ENCODE measurements around the gene EFNA3.

DNA sequence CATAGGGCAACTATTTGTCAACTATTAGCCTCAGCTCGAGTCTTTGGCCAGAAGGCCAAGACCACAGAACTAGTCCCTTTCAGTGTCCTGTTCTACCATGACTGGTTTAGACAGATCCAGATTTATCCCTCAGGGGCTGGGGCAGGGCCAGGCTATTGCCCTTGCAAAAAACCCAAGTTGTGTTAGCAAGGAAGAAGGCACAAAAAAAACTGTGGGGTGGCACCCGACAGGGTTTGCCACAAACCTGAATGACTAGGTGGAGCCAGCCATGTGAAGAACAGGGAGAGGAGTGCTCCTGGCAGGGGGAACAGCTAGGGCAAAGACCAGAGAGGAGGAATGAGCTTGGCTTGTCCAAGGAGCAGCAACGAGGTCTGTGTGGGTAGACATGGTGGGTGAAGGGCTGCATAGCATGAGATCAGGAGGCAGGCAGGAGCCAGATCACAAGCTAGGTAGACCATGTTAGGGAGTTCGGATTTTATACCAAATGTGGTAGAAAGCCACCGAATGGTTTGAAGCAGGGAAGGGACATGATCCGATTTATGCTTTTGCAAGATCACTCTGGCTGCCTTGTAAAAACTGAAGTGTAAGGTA lies 40.7 kb upstream of the EFNA3 start:
- TF ChIP-seq, protein P1, sequence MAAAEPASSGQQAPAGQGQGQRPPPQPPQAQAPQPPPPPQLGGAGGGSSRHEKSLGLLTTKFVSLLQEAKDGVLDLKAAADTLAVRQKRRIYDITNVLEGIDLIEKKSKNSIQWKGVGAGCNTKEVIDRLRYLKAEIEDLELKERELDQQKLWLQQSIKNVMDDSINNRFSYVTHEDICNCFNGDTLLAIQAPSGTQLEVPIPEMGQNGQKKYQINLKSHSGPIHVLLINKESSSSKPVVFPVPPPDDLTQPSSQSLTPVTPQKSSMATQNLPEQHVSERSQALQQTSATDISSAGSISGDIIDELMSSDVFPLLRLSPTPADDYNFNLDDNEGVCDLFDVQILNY (CRISPR knock-in tag; IDR thresholded peaks at IDR 0.05) = no peak
- TF ChIP-seq ESRRA (CRISPR knock-in tag; IDR thresholded peaks at IDR 0.05; ENCODE audit: borderline replicate concordance) (no peak), ARID4B (CRISPR knock-in tag; IDR thresholded peaks at IDR 0.05; ENCODE audit: borderline replicate concordance) (no peak), ZNF219 (CRISPR knock-in tag; IDR thresholded peaks at IDR 0.05; ENCODE audit: borderline replicate concordance) (no peak)
- TF ChIP-seq, protein P2, sequence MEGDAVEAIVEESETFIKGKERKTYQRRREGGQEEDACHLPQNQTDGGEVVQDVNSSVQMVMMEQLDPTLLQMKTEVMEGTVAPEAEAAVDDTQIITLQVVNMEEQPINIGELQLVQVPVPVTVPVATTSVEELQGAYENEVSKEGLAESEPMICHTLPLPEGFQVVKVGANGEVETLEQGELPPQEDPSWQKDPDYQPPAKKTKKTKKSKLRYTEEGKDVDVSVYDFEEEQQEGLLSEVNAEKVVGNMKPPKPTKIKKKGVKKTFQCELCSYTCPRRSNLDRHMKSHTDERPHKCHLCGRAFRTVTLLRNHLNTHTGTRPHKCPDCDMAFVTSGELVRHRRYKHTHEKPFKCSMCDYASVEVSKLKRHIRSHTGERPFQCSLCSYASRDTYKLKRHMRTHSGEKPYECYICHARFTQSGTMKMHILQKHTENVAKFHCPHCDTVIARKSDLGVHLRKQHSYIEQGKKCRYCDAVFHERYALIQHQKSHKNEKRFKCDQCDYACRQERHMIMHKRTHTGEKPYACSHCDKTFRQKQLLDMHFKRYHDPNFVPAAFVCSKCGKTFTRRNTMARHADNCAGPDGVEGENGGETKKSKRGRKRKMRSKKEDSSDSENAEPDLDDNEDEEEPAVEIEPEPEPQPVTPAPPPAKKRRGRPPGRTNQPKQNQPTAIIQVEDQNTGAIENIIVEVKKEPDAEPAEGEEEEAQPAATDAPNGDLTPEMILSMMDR (IDR thresholded peaks at IDR 0.05) = no peak
